Stimulated activated CD4-positive, alpha-beta T cell treated with anti-CD3 and anti-CD28 coated beads, Interleukin-1b, Interleukin-23, amount 100 ng/mL, for 24 hours (primary cell): Measurements from ENCODE around the gene ABHD12B.
A peak's percentile ranks its signal among the peaks of the same experiment; 100 is the strongest.

ENCODE experiments used
- DNase-seq, 4 experiments: peaks; one replicate each; pipeline ENCODE4 v3.0.0-alpha.2; 2020; ENCODE audit warnings: low read depth in 4 of 4, low spot score in 1 of 4

ABHD12B gene

DNA sequence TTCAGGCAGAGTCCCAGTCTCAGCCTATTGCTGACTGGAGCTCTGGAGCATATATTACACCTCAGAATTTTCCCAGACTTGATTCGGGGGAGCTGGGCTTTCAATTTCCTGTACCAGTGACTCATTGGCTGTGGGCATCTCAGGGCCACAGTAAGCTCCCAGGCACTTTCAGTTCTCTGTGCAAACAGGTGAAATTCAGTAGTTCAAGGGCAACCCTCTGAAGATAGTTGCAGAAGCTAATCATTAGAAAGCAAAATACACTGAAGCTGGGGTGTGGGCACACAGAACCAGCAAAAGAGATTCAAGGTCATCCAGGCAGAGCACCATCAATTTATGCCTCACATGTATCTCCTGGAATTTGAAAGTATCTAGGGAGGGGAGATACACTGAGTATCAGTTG, 32.8 kb upstream of the ABHD12B start:
- DNase-seq = no peak

GRCh38 chr14:50839691-50840090, 32.2 kb upstream of the ABHD12B start:
- DNase-seq = no peak

DNA sequence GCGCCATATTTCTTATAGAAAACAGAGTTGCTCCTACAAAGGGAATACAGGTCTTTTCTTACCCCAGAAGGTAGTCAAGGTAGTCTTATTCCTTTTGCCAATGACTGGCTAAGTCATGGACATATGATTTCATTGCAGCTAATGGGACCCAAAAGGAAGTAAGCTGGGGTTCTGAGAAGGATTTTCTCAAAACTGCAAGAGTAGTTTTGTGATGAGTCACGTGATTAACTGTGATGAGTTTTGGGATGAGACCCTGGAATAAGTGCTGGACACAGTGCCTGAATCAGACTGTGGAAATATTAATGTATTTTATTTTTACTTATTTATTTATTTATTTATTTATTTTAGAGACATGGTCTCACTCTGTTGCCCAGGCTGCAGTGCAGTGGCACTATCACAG, 27.5 kb upstream of the ABHD12B start:
- DNase-seq = no peak

DNA sequence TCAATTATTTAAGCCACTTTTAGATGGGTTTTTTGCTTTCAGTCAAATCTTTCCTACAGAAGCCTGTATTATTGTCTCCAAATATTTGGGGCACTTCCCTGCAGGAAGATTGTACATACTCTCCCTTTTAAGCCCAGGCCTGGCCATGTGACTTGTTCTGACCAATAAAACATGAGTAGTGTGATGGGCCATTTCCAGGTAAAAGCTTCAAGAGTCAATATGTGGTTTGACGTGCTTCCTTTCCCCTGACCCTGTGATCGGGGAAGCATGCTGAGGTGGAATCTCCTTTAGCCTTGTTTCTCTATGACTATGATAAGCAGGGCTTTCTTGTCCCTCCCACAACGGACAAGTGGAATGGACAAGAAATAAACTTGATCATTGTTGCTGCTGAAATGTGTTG, 26.7 kb upstream of the ABHD12B start:
- DNase-seq = no peak

DNA sequence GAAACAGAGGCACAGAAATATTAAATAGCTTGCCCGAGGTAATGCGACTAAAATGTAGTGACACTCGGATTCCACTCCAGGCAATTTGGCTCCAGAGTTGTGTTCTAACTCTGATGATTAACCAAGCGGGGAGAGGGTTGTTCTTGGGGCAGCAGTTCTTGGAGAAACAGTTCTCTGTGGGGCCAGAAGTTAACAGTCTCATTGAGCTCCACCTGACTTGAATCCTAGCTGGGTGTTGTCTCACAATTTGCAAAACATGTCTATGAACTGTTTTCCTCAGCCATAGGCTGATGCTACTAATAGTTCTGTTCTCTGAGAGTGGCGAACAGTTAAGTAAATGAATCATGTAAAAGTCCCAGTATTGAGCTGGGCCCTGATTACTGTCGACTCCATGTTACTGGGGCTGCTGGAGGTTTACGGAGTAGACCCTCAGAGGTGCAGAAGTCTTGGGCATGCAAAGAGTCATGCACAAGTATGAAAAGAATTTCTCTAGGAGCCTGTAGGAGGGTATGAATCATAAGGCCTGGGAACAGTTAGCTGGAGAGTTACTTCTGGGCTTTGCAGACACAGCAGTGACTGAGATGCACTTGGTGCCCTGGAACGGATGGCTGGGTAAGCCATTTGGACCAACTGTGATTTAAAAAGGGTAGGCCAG, 25.5 kb upstream of the ABHD12B start:
- DNase-seq = no peak

GRCh38 chr14:50853891-50854290, 18.0 kb upstream of the ABHD12B start:
- no peak for DNase-seq

GRCh38 chr14:50854521-50854920, 17.3 kb upstream of the ABHD12B start:
- no peak for DNase-seq

DNA sequence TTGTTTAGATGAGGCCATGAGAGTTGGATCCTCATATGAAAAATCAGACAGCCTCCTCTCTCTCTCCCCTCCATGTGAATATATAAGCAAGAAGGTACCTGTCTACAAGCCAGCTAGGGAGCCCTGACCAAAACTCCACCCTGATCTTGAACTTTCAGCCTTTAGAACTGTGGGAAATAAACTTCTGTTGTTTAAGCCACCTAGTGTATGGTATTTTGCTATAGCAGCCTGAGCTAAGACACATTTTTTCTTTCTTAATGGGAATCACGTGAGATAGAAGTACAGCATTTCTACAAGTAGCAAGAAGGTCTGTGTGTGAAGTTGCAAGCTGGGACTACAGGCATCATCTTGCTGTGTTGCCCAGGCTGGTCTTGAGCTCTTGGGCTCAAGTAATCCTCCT, 16.3 kb upstream of the ABHD12B start:
- no peak for DNase-seq

DNA sequence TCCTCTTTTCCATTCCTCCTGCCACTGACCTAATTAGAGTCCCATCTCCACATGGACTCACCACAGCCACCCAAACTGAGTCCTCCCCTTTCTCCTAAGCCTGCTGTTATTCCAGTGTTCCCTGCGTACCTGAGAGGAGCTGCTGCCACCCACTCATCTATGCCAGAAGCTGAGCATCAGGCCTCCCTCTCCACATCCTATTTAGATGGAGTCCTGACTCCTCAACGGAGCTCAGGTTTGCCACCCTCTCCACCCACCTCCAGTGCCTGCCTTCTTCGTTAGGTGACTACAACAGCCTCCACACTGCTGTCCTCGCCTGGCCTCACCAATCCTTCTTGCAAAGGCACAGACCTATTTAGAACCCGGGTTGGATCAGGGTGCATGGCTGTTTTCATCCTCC, 15.2 kb upstream of the ABHD12B start:
- DNase-seq = no peak

GRCh38 chr14:50859296-50859624, 12.6 kb upstream of the ABHD12B start:
- DNase-seq = no peak

- peak; percentile 80 to 85 (median 83) for DNase-seq
These were observed 11.3 kb upstream of the ABHD12B start for GRCh38 chr14:50860478-50861086.

DNA sequence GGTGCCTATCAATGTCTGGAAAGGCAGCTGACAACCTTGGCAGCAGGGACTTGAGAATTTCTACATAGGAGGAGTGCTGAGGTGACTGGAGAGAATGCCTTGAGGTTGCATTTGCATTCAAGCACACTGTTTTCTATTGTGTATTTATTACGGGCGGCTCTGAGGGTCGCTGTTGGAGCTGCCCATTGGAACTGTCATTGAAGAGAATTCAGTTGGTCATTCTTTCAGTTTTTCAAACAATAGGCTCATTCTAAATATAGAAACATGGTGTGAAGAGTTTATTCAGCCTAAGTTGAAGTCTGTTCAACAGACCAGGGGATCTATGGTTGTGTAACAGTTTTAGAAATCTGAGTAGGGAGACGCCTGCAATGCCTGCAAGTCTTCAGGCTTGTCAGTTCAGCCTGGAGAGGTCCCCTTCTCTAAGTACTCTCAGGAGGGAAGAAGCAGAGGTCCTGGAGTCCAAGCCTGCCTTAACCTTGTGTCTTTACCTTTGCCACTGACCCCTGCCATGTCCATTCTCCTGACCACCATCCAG, 9.8 kb upstream of the ABHD12B start:
- DNase-seq = no peak

DNA sequence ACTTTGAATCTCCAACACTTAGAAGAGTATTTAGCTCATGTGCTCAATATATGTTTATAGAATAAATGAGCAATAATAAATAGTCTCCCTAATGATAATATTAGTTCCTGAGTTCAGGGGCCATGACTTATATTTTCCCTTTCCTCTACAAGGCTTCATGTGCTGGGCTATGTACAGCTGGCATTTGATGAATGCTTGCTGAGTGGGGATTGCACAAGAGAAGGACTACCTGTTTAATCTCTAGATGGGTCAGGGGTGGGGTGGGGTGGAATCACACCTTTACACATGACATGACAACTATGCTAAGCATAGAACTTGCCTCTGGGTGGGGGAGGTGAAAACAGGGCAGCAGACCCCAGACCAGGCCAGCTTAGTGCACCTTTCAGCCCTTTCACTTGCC, 7.6 kb upstream of the ABHD12B start:
- no peak for DNase-seq

DNA sequence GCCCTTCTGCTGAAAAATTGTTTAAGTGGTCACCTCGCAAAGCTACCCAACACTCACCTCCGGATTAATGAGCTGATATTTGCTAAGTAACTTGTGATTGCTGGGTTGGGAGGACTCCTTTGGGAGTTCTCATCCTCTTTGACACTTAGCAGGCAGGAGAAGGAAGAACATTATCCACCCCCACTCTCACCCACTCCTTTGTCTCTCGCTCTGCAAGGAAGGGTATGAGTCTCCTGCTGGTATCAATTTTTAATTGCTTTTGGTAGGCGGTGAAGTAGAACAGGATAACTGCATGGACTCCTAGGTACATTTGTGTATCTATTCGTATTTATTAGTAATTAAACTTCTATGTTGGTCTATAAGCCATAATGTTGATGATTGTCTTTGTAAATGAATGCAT, 6.9 kb upstream of the ABHD12B start:
- no peak for DNase-seq

DNA sequence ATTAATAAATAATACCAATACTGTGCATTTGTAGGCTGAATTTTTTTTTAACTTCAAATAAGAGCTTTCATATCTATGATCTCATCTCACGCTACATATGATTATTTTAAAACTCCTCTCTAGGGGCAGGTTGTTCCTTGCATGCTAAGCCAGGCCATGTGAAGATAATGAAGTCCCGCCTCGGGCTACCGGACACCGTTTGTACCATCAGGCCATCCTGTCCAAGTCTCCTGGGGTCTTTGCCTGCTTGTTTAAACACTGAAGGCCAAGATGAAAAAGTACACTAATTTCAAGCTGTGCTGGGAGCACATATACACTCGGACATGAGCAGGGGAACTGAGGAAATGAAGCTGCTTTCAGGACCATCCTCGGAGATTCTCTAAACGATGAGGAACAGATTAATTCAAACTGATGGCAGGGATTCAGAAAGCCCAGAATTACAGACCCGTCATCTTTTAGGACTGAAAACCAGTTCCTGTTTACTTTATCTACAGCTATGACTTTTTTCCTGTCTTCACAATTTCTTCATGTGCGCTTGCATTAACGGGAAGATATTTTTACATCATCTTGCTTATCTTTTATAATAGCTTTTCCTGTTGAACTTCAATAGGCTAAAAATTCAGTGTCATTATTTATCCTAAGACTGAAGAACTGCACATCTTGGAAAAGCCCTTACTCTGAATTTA, 6.3 kb upstream of the ABHD12B start:
- DNase-seq = no peak

GRCh38 chr14:50871228-50871627, 625 bp upstream of the ABHD12B start:
- no peak for DNase-seq

- DNase-seq = no peak
These were observed 2.9 kb downstream of the ABHD12B start for GRCh38 chr14:50874757-50875156.

DNA sequence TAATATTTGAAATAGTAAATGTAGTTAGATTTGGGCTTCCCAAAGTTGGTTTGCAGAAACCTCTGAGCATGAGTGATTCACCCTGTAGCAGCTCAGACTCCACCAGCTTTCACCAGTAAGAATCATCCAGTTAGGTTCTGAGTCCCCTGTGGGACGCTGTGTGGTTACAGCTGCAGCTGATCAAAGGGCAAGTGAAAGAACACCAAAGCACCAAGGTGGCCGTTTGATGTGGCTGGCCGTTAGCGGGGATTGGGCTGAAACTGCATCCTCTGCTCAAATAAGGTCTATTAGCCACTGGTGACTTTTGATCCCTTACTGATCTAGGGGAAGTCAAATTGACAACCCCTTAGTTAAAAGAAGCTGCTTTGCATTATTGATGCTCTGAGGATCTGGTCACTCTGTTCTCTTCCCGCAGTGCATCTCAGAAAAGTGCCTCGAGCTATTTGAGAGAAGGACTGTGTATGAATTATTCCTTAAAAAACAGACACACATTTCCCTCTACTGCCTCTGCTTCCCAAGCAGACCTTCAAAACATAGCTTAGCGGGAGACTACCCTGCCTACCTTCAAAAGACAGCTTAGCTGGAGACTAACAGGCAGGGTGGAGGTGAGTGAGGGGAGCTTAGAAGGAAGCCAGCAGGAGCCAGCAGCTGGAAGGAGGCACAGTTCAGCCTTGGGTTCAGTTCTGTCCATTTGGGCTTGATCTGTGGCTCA, 3.7 kb downstream of the ABHD12B start:
- DNase-seq = peak; percentile 8 to 61 (median 20)

GRCh38 chr14:50882932-50883826, 11.3 kb downstream of the ABHD12B start:
- no peak for DNase-seq

- no peak for DNase-seq
These were observed 12.0 kb downstream of the ABHD12B start for GRCh38 chr14:50883827-50884197.

- DNase-seq = no peak
These were observed 15.6 kb downstream of the ABHD12B start for GRCh38 chr14:50887476-50887875.
